Retina (tissue), 1 donor: ENCODE data around the gene KCNH5.
"Not testable (repeated sequence)": the region's sequence is repeated elsewhere in the genome, so short reads cannot be mapped to it uniquely, and the experiment has no call there.

Experiments
- DNase-seq: peaks from one replicate; pipeline ENCODE4 v3.0.0-alpha.2; 2016

Gene KCNH5

DNA sequence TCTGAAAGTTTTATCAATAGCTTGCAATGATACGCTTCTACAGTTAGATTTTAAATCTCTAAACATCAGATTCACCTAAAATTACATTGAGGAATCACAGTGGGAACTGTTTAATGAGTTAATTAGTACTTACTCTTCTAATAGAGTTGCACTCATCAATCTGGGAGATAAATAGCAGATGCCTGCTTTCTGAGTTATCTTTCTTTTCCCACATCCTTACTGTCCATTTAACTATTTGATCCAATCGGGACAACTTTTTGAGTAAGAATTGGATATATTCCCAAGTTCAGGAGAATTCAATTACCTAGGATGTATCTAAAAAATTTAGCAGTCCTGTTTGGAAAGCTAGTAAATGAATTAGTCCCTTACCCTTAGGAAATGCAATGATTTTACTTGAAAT, 162.3 kb downstream of the KCNH5 start:
- DNase-seq, result no peak

- DNase-seq, result no peak
These were observed 178.9 kb downstream of the KCNH5 start for GRCh38 chr14:62866376-62866775.

GRCh38 chr14:62864588-62864987, 180.7 kb downstream of the KCNH5 start:
- no peak for DNase-seq

DNA sequence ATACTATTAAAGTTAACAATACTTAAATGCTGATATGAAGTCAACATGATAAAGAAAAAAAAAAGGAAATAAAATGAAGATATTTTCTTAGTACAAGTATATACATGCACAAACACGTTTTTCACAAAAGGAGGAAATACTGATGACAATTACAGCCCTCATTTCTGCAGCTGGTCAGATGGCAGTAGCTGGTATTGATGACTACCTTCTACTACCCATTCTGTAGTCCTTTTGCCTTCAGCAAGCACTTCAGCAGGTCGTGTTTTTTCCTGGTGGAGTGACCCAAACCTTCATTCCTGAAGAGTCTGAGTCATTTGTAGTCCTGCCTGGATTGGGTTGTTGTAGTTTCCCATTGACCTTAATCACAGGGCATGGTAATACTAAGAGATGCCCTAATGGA, 187.2 kb downstream of the KCNH5 start:
- not testable (repeated sequence) for DNase-seq

DNA sequence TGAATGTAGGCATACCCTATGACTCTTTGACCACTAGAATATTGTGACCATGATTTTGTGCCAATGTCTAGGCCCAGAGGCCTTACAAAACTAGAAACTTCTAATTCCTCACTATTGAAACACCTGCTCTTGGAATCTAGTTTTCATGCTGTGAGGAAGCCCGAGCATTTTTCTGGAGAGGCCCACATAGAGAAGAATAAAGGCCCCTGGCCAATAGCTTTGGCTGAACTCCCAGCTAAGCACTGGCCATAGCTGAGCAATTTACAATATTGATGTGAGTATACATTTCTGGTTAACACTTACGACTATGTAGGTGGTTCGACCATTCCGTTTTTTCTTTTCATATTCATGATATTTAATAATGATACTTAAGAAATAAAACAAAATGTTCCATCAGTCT, 190.3 kb downstream of the KCNH5 start:
- no peak for DNase-seq

- DNase-seq, result no peak
These were observed 198.1 kb downstream of the KCNH5 start for GRCh38 chr14:62847168-62847567.

GRCh38 chr14:62844546-62844945, 200.7 kb downstream of the KCNH5 start:
- DNase-seq, result no peak

- no peak for DNase-seq
These were observed 221.2 kb downstream of the KCNH5 start for GRCh38 chr14:62824086-62824485.

DNA sequence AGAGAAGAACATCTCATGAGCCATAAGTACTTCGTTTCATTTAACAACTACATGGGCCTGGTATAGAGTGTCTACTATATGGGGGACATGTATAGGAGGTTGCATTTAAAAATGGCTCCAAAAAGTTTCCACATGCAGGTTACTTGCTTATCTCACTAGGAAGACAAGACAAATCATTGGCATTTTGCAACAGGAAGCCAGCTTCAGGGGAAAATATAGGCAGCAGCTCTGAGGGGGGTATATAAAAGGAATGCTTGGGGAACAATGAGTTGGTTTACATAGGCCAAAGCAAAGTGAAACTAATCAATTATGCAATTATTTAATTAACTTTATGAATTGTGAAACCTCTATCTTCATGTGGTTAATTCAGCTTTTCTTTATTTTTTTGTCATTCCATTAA, 225.3 kb downstream of the KCNH5 start:
- no peak for DNase-seq

- no peak for DNase-seq
These were observed 237.6 kb downstream of the KCNH5 start for GRCh38 chr14:62807636-62808035.

GRCh38 chr14:62800577-62800976, 244.7 kb downstream of the KCNH5 start:
- DNase-seq, result no peak

GRCh38 chr14:62796431-62796830, 248.8 kb downstream of the KCNH5 start:
- DNase-seq, result no peak

GRCh38 chr14:62792578-62792977, 252.7 kb downstream of the KCNH5 start:
- no peak for DNase-seq

DNA sequence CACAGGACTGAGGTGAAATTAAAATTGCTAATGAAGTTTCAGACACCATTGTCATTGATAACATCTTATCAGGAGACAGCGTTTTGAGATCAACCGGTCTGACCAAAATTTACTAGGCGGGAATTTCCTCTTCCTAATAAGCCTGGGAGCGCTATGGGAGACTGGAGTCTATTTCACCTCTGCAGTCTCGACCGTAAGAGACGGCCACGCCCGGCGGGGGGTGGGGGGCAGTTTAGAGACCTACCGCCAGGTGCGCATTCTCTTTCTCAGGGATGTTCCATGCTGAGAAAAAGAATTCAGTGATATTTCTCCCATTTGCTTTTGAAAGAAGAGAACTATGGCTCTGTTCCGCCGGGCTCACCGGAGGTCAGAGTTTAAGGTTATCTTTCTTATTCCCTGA, 263.9 kb downstream of the KCNH5 start:
- DNase-seq, result not testable (repeated sequence)

DNA sequence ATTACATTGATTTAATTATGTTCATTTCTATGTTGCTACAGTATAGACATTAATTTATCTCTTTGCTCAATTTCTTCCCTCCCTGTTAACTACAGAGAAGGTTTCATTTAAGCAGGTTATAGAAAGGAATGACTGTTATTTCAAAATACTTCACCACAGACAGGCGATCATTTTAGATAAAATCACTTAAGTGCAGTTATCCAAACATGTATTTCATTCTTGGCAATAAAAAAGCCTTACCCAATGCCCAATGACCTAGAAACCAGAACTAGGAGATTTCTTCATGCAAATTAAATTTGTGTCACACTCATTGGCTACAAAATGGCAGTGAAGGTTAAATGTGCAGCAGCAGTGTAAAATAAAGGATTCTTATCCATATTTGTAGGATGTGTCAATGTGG, 266.4 kb downstream of the KCNH5 start:
- no peak for DNase-seq

DNA sequence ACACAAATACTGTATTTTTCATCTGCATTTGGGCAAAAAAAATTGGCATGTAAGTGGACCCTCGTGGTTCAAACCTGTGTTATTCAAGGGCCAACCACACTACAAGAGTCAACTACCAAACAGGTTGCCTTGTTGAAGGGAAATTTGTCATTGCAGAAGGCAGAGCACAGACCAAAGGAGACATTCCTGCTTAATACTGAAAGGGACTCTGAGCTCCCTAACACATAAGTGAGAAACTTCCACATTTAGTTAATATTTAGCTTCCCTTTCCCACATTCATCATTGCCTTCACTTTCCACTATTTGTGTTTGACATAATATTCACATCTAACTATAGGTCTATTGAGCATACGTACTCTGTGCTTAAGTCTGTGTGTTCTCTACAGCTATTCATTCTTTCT, 266.9 kb downstream of the KCNH5 start:
- DNase-seq, result no peak

DNA sequence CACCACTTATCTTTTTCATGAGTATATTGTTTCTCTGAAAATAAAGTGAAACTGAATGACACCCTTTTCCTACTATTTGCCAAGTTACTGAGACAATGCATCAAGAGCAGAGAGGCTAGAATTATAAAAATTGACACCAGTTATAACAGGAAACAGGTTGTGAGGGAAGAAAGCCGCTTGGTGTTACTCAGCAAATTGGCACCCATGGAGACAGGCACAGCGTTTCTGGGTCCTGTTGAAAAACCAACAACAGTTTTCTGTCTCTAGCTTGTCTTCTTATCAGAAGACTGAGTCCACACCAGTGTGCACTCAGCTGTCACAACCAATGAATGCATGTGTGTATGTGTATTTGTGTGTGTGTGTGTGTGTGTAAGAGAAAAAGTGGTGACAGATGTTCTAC, 267.7 kb downstream of the KCNH5 start:
- no peak for DNase-seq

DNA sequence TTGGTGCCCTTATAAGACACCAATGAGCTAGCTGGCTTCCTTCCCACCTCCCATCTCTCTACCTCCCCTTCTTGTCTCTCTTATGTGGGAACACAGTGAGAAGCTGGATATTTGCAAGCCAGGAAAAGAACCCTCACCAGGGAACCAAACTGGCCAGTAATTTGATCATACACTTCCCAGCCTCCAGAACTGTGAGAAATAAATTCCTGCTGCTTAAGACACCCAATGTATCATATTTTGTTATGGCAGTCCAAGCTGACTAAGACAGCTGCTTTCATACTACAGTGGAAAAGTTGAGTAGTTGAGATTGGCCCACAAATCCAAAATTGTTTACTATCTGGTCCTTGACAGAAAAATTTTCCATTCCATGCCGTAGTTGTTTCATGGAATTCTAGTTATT, 269.0 kb downstream of the KCNH5 start:
- no peak for DNase-seq

DNA sequence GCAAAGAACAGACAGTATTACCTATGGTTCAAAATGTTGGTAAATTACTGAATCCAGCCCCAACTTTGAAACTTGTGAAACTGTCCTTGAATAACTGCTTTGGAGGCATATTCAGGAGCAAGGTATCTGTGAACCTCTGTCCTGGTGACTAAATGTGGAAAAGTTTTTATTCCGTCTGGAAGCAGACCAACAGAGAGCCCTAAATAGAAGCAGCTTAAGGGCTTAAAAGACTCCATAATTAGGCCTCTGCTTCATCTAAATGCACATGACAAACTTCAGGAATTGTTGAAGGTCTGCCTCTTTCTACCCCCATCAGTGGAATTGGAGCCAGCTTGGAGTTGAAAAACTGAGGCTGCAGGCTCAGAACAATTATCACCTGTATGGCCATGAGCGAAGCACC, 276.5 kb downstream of the KCNH5 start:
- DNase-seq, result no peak

DNA sequence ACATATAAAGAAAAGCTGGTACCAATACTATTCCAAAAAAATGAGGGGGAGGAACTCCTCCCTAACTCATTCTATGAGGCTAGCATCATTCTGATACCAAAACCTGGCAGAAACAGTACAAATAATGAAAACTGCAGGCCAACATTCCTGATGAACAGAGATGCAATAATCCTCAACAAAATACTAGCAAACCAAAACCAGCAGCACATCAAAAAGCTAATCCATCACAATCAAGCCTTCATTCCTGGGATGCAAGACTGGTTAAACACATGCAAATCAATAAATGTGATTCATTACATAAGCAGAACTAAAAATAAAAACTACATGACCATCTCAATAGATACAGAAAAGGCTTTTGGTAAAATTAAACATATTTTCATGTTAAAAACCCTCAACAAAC, 281.3 kb downstream of the KCNH5 start:
- no peak for DNase-seq

GRCh38 chr14:62759796-62760195, 285.5 kb downstream of the KCNH5 start:
- DNase-seq, result no peak

DNA sequence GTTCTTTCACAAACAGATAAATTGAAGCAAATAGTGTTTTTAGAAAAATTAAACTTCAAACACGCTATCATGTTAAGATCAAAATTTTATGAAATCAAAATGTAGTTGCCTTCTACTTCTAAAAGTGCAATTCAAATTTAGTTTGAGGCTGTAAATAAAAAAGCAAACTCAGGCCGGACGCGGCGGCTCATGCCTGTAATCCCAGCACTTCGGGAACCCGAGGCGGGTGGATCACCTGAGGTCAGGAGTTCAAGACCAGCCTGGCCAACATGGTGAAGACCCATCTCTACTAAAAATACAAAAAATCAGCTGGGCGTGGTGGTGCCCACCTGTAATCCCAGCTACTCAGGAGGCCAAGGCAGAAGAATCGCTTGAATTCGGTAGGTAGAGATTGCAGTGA, 298.4 kb downstream of the KCNH5 start:
- not testable (repeated sequence) for DNase-seq

- DNase-seq, result no peak
These were observed 299.8 kb downstream of the KCNH5 start for GRCh38 chr14:62745496-62745895.

- DNase-seq, result no peak
These were observed 301.7 kb downstream of the KCNH5 start for GRCh38 chr14:62743560-62743959.

- no peak for DNase-seq
These were observed 302.1 kb downstream of the KCNH5 start for GRCh38 chr14:62743118-62743517.

DNA sequence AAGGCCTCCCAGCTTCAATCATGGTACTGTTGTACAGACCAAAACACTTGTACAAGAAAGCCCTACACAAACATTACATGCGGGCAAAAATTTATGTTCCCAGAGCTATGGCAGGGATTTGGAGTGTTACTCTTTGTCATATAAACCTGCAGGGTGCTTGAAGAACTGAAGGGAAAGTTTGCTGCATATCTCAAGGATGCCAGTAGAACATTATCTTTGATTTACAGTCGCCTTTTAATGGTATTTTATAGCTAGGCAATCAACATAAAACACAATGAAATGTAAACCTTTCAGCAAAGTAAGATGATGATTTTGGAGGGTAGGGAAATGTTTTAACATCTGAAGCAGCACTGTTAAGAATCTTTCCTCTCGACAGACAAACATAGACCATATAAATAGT, 305.6 kb downstream of the KCNH5 start:
- no peak for DNase-seq
